SIG-M5 (cell line): Measurements from ENCODE around the gene CHP1.
"Not testable (repeated sequence)": the region's sequence is repeated elsewhere in the genome, so short reads cannot be mapped to it uniquely, and the experiment has no call there.

Experiments
- DNase-seq: peaks from one replicate; lab custom pipeline; 2025; lab: John Stamatoyannopoulos, UW

CHP1 gene

GRCh38 chr15:41230650-41231421 lies at the start of gene CHP1, which contains the start of gene EXD1:
Gene CHP1 (plus strand): TSS chr15:41231268. CDS start chr15:41231383, 115 bp downstream.
Gene EXD1 (minus strand): TSS chr15:41230757. CDS start chr15:41226575, 4,182 bp downstream.
- DNase-seq, result peak; percentile 64

DNA sequence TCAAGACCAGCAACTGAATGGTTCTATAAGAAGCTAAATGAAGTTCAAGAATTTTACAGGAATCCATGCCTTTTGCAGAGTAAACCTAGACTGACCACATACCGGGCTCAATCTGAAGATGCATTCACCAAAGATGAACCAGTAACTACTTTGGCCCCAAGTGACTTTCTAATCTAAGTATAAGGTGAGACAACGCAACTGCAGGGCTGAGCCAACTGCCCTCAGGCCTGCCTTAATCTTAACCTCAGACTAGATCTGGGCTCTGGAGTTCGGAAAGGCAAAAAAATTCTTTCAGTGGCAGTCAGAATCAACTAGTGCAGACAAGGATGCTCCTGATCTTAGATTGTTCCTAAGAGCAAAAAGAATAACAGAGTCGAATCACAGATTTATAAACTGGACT lies 48.8 kb upstream of the CHP1 start:
- no peak for DNase-seq

- DNase-seq, result no peak
These were observed 47.5 kb upstream of the CHP1 start for GRCh38 chr15:41183581-41183980.

GRCh38 chr15:41194444-41194843 lies 36.6 kb upstream of the CHP1 start:
- no peak for DNase-seq

DNA sequence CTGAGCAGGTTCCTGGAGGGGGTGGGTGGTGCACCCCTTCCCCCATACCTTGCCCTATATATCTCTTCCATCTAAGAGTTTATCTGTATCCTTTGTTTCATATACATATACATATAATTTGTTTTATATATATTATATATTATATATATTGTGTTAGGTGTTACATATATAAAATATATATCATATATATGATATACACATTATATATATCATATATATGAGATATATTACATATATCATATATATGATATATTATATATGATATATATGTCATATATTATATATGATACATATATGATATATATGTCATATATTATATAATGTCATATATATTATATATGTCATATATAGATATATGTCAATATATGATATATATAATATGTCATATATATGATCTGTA lies 31.6 kb upstream of the CHP1 start:
- DNase-seq, result no peak

DNA sequence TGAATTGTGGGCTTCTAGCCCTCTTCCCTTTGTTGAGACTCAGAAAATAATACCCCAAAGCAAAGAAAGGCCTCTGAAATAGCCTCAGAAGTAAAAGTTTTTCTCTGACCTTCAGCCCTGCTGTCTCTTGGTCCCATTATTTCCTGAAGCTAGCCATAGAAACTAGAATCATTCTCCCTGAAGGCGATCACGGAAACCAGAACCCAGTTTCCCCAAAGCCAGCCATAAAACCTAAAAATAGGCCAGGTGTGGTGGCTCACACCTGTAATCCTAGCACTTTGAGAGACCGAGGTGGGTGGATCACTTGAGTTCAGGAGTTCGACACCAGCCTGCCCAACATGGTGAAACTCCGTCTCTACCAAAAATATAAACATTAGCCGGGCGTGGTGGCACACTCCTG lies 27.7 kb upstream of the CHP1 start:
- no peak for DNase-seq

DNA sequence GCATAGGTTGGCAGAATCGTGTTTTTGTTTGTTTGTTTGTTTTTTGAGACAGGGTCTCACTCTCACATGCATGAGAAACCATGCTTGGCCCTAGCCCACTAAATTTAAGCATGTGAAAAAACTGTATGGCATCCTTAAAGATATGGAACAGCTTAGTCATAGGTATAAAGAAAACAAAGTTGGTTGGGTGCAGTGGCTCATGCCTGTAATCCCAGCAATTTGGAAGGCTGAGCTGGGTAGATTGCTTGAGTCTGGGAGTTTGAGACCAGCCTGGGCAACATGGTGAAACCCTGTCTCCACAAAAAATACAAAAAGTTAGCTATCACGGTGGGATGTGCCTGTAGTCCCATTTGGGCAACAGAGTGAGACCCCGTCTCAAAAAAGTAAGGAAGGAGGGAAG lies 25.8 kb upstream of the CHP1 start:
- DNase-seq, result no peak

- no peak for DNase-seq
These were observed 23.2 kb upstream of the CHP1 start for GRCh38 chr15:41207687-41208448.

GRCh38 chr15:41215708-41216107 lies 15.4 kb upstream of the CHP1 start:
- DNase-seq, result peak; percentile 69

DNA sequence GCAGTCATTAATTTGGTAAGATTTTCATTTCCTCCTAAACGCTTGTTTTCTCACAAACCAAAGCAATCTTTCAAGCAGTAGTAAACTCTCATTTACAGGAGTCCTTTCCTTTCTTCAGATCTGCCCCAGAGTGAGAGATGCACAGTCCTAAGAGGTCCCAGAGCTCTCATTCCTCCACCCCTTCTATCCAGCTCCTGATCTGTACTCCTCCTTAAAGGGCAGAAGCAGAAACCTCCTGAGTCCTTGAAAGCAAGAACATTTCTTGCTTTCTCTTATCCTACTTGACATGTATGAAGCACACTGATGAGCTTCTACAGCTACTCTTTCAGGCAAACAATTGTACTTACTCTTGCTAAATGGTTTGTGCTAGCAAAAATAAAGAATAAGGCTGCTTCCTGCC lies 12.2 kb upstream of the CHP1 start:
- no peak for DNase-seq

GRCh38 chr15:41219381-41219780 lies 11.7 kb upstream of the CHP1 start:
- DNase-seq, result no peak

DNA sequence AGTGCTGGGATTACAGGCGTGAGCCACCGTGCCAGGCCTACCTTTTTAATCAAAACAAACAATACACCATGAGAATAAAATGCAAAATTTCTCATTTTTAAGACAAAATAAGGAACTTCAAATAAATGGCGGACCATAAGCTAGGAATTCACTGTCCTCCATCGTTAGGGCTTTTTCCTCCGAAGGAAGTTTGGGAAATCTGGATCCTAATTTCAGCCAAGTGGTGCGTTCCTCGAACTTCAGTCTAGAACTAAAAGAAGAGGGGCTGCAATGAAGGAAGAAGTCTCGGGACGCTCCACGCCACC lies 771 bp upstream of the CHP1 start:
- no peak for DNase-seq

GRCh38 chr15:41231422-41232226 lies 556 bp downstream of the CHP1 start:
- DNase-seq, result no peak

- DNase-seq, result no peak
These were observed 2.3 kb downstream of the CHP1 start for GRCh38 chr15:41233367-41233771.

GRCh38 chr15:41235228-41235627 lies 4.2 kb downstream of the CHP1 start:
- not testable (repeated sequence) for DNase-seq

DNA sequence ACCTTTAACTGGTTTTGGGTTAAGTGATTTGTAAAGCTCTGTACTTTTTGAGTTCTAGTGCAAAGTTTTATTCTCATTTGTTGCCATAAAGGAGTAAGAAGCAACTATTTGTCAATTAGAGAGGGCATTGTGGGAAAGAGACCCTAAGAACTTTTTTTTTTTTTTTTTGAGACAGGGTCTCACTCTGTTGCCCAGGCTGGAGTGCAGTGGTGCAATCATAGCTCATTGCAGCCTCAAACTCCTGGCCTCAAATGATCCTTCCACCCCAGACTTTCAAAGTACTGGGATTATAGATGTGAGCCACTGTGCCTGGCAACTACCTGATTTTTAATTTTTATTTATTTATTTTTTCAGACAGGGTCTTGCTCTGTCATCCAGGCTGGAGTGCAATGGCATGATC lies 4.9 kb downstream of the CHP1 start:
- DNase-seq, result no peak

DNA sequence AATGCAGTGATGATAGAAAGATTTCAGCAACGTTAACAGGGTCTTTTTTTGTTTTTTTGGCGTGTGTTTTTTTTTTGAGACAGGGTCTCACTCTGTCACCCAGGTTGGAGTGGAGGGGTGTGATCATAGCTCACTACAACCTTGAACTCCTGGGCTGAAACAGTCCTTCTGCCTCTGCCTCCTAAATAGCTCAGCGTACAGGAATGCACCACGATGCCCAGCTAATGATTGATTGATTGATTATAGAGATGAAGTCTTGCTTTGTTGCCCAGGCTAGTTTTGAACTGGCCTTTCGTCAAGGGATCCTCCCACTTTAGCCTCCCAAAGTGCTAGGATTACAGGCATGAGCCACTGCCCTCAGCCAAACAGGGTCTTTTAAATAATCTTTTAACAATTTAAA lies 7.0 kb downstream of the CHP1 start:
- no peak for DNase-seq

DNA sequence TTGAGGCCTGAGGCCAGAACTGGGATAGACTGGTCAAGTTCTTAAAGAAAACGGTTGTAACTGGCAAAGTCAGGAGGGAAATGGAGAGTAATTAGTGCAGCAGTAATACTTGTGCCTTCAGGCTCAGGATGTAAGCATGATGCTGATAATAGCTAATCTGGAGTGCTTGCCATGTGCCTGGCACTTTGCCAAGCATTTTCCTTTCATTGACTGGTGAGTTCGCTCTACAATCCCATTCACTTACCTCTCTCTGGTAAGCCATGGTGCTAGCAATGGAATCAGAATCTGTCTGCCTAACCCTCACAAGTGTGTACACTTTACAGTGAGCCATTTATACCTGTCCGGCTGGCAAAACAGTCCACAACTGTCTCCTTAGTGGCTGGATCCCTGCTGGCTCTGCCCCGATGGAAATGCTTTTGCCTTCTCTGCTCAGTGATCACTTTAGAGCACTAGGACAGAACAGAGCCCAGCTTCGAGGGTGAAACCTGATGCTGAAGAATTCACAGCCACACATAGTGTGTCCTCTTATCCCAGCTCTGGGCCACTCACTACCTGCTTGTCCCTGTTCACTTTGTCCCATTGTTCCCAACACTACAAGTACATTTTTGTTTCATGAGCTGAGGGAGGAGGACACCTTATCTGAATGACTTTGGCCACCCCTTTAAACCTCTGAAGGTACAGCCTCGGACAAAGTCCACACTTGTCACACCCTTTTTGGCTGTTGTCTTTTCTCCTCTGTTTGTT lies 10.3 kb downstream of the CHP1 start:
- DNase-seq, result no peak

DNA sequence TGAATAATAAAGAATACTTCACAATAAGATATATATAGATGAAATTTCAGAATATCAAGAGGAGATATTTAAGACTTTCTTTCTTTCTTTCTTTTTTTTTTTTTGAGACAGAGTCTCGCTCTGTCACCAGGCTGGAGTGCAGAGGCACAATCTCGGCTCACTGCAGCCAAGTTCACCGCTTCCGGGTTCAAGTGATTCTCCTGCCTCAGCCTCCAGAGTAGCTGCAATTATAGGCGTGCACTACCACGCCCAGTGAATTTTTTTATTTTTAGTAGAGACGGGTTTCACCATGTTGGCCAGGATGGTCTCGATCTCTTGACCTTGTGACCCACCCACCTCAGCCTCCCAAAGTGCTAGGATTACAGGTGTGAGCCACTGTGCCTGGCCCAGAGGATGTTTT lies 19.7 kb downstream of the CHP1 start:
- DNase-seq, result not testable (repeated sequence)

DNA sequence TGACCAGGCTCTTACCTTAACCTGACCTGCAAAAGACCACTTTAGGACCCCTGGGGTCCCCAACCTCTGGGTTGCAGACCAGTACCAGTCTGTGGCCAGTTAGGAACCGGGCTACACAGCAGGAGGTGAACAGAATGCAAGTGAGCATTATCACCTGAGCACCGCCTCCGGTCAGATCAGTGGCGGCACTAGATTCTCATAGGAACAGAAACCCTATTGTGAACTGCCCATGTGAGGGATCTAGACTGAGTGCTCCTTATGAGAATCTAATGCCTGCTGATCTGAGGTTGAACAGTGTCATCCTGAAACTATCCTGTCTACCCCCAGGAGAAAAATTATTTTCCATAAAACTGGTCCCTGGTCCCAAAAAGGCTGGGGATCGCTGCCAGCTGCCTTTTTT lies 20.3 kb downstream of the CHP1 start:
- DNase-seq, result no peak

DNA sequence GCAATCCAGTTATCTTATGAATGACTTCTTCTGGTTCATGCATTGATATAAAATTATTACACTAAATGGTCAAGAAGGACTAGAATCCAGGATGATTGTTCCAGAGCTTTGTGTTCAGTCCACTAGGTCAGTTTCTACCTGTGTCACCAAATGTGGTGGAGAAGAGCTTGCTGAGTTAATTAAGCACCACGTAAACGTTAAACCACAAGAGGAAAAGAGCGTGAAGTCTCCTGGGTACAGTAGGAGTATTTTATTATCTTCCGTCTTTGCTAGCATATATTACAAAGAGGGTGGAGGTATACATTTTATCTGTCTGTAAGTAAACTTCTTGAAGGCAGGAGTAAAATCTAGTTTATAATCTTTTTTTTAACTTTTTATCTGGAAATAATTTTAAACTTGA lies 23.5 kb downstream of the CHP1 start:
- DNase-seq, result no peak

DNA sequence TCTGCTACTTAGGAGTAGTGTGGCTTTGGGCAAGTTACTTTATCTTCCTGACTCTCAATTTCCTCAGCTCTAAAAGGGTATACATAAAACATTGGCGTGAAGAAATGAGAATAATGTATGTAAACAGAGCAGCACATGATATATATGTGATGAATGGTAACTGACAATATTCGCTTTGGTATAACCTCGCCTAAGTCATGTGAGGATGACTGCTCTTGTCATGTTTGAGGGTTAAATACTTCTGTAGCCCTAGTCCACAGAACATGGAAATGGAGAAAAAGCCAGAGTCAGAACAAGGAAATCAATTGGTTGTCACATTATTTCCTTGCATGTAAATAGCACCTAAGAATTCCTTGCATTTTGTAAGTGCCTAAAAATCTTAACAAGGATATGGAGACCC lies 25.0 kb downstream of the CHP1 start:
- no peak for DNase-seq
